Stimulated activated CD4-positive, alpha-beta T cell treated with anti-CD3 and anti-CD28 coated beads, Interleukin-2, amount 100 ng/mL, for 24 hours (primary cell): ENCODE measurements around the gene PI4KA.

Source experiments
- DNase-seq, 2 donors: peaks; one replicate each; pipeline ENCODE4 v3.0.0-alpha.2; 2020

The PI4KA gene

GRCh38 chr22:20814221-20814808, 44.3 kb downstream of the PI4KA start:
- no peak for DNase-seq

GRCh38 chr22:20813056-20813455, 45.6 kb downstream of the PI4KA start:
- no peak for DNase-seq

DNA sequence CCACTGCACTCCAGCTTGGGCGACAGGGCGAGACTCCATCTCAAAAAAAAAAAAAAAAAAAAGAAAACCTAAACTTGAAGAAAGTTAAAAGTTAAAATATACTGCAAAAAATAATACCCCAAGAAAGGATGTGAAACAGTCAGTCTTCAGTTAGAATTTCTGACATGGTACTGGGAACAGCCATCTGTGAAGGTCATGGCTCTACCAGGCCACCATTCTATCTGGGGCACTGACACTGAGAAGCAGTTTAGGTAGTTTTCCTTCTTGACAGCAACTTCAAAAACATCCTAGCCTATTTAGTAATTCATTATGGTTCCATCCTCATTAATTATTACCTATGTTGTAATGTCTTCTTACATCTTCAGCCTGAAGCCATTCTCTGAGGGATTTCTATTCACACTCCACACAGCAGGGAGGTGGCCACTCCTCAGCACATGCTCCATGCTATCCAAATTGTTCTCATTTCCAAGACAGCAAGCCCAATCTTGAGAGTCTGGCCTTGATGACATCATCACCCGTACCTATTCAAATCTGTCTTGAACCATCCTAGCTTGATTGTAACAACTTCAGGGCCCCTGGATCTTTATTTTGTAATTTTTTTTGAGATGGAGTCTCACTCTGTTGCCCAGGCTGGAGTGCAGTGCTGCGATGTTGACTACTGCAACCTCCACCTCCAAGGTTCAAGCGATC, 46.5 kb downstream of the PI4KA start:
- no peak for DNase-seq

DNA sequence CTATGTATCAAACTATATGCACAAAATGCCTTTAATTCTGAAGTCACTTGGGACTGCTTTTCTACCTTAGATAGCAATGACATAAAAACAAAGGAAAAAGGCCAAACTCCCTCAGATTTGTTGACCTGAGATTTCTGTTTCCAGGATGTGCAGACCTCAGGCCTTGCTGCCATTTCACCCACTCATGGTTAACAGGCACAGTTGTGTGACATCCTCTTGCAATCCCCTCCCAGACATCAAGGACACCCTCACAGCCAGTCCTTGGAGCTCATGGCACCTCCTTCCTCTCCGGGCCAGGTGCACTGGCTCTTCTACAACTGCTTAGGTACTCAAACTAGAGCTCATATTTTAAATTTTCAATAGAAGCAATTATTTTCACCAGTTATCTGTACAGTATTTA, 47.4 kb downstream of the PI4KA start:
- no peak for DNase-seq

- DNase-seq: peak in 1 of 2 donors; percentile 8
Observed at GRCh38 chr22:20810645-20811044, 48.0 kb downstream of the PI4KA start.

DNA sequence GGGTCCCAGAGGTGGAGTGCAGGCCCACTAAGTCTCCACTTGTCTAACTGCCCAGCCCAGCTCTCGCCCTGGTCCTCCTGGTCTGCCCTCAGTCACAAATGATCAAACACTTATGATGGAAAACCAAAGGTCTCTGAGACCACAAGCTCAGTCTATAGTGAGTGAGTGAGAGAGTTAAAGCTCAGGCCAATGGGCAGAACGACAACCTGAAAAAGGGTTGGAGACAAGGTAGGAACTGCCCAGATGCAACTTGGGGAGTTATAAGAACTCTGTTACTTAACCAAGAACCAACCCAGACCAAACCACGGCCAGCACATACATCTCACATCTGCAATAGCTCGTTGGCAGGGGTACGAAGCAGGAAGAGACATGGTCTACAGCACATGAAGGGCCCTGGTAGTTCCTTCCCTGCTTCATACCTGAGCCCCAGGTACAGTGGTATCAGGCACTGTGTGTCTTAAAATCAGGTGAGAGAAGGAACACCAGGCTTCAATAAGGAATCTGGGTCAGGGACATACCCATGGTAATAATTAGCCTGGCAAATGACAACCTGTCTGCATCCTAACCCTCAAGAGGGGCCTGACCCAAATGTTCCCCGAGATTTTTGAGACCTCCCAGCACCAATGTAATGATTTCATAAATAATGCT, 48.9 kb downstream of the PI4KA start:
- DNase-seq: no peak

GRCh38 chr22:20808844-20809243, 49.8 kb downstream of the PI4KA start:
- DNase-seq: no peak

DNA sequence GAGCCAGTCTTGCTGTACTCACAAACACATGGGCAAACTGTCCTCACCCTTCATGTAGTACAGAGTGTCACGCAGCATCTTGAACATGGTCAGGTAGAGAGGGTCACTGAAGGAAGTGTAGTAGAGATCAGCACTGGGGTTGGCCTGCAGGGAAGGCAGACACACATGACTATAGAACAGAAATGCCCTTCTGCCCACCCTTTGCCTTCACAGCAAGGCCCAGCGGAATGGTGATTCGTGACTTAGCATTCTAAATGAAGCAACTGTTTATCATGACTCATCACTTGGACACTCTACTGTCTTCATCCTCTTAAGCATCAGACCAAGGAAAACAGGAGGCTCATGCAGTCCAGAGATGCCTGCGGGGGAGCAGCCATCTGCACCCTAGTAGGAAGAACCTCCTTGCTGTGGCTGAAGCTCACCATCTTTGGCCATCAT, 51.3 kb downstream of the PI4KA start:
- no peak for DNase-seq

DNA sequence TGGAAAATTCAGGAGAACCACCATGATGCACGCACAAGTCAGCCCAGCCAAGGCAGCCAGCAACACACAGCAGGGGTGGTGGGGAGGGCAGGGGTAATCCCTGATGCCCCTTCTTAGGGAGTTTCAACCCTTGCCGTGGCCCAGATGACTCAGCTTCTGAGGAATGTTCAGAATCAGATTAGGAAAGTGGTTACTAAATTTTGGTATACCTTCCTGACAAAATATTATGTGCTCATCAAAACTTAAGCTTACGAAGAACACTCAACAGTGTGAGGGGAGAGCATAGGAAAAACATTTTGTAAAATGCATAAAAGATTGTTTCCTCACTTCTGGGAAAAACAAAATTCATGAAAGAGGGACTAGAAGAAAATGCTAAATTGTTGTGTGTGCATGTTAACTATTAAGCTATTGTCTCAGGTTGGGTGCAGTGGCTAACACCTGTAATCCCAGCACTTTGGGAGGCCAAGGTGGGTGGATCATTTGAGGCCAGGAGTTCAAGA, 52.6 kb downstream of the PI4KA start:
- no peak for DNase-seq

DNA sequence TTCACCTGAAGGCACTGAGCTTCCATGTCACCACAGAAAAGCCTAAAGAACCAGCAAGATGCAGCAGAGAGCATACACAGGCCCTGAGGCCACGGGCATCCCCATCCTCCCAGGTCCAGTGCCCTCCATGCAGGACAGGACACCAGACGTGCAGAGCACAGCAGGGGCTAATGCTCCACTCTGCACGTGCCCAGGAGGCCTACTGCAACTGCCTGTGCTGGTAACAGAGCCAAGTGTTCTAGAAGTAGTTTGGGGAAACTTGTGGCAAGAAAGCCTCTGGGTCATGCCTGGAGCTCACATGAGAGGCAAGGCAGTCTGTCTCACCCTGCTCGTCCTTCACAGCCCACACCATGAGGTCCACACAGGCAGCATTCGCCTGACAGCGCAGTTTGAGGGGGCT, 54.0 kb downstream of the PI4KA start:
- no peak for DNase-seq

- DNase-seq: peak; percentile 29 to 39
Observed at GRCh38 chr22:20803696-20804324, 54.8 kb downstream of the PI4KA start.

GRCh38 chr22:20802922-20803553, 55.6 kb downstream of the PI4KA start:
- DNase-seq: no peak

GRCh38 chr22:20802452-20802851, 56.2 kb downstream of the PI4KA start:
- no peak for DNase-seq

GRCh38 chr22:20799449-20799848, 59.2 kb downstream of the PI4KA start:
- DNase-seq: no peak

DNA sequence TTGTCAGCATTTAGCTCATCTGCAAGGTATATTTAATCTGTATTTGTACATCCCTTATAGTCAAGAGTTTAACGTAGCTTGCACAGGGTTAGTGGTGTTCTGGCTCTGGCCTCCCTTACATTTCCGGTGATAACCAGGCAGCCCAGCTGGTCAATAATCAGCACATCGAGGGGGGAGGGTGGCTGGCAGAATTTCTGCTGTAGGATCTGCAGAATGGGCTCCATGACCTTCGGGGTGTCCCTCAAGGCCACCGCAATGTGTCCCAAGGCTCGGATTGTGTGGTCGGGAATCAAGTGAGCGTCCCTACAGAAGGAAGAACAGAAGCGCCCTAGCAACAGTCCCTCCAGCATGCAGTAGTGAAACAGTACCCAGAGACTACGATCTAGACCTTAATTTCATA, 59.6 kb downstream of the PI4KA start:
- DNase-seq: no peak

DNA sequence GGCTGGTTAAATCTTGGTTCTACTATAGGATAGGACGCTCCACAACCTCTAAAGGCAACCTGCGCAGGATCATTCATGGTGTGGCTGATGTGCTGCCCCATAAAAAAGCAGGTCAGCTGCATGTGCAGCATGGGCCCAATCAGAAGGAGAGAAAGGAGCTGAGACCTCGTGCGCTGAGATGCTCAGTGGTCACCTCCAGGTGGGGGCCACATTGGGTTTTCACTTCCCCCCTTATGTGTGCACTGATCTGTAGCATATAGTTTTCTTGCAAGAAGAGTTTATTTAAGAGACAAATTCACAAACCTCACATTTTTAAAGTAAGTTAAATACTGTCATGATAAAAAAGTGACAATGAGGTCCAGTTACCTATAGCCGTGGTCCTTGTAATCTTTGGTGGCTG, 60.4 kb downstream of the PI4KA start:
- no peak for DNase-seq

DNA sequence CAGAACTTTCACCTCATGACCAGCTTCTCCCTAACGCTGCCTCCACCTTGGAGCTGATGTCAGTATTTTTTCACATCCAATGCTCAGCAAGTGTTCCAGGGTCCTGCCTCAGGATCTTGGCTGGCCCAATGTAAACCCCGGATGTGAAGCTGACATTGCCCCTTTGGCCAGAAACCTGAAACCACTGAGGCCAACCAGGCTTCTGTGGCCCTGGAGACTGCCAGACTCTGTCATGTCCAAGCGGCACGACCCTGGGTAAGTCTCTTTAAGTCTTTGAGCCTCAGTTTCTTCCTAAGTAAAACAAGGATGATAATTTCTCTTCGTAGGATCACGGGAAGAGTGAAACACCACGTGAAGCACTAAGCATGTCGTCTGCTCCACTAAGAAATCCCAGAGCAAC, 61.9 kb downstream of the PI4KA start:
- no peak for DNase-seq

GRCh38 chr22:20794650-20795413, 63.8 kb downstream of the PI4KA start:
- DNase-seq: no peak

- DNase-seq: no peak
Observed at GRCh38 chr22:20793748-20794649, 64.6 kb downstream of the PI4KA start.

GRCh38 chr22:20792966-20793728, 65.5 kb downstream of the PI4KA start:
- DNase-seq: no peak
